HepG2 (cell line): ENCODE data around the gene SLCO4A1. TPM values are rescaled to one million over a fixed set of nuclear protein-coding genes. Genes with fewer than 3 reads are reported as not detected.

Experiments
- ATAC-seq: fragments of 200-7000 bp; cut with Tn5 transposase; 3 replicates; pipeline ENCODE4 v1.9.1; 2020; ENCODE audit warnings: mild to moderate bottlenecking, moderate library complexity
- BruUV-seq: library from RNA; stranded (reverse); fragments of 400-500 nt; replicated peaks from 2 replicates; lab custom pipeline; 2021; lab: Mats Ljungman, UMichigan
- CTCF ChIA-PET: fragments of 300-600 bp; formaldehyde crosslinking; extraction: SDS; loops from one replicate; lab custom pipeline; 2021; ENCODE audit warnings: low total read pairs, inconsistent platforms, low intra/inter-chr PET ratio; lab: Yijun Ruan, JAX
- POLR2A ChIA-PET: fragments of 350-600 bp; sonication (Branson Sonifier 250); formaldehyde crosslinking; loops from one replicate; lab custom pipeline; 2020; ENCODE audit warnings: antibody characterized with exemption, inconsistent platforms; lab: Yijun Ruan, JAX
- DNase-seq: peaks from one replicate; pipeline ENCODE4 v3.0.0-alpha.2; 2015; ENCODE audit warnings: low spot score
- FAIRE-seq: peaks from 3 replicates; lab custom pipeline; 2011; peaks lifted over from hg19 to GRCh38; lab: Jason Lieb, UNC
- H2AFZ ChIP-seq: one replicate; pipeline ENCODE4 v1.6.1; 2011; ENCODE audit warnings: low read length, inconsistent platforms
- H3K27ac ChIP-seq: fragments of 300-600 bp; 3 replicates; pipeline ENCODE4 v1.8.0; 2011; ENCODE audit warnings: mixed run types, mild to moderate bottlenecking, mixed read lengths, low read length, inconsistent platforms; ENCODE audit not compliant: insufficient read depth; ENCODE audit errors: extremely low read length
- H3K27me3 ChIP-seq, 2 experiments: fragments of 200-600 bp in 1 of 2; 2 replicates in 1 of 2; 3 replicates in 1 of 2; pipeline versions ENCODE4 v1.6.0 to v1.8.0; 2011; ENCODE audit warnings: low read length in 2 of 2, mild to moderate bottlenecking in 2 of 2, moderate library complexity in 2 of 2, inconsistent platforms in 1 of 2; ENCODE audit not compliant: insufficient read depth in 2 of 2, control insufficient read depth in 1 of 2
- H3K36me3 ChIP-seq, 2 experiments: fragments of 200-600 bp in 1 of 2; replicated peaks in 1 of 2; 2 replicates in 1 of 2; 3 replicates in 1 of 2; pipeline versions ENCODE4 v1.5.1 to v1.8.0; 2011; ENCODE audit warnings: low read length in 2 of 2, inconsistent platforms in 1 of 2; ENCODE audit not compliant: insufficient read depth in 2 of 2, control insufficient read depth in 1 of 2
- H3K4me1 ChIP-seq: 2 replicates; pipeline ENCODE4 v1.5.1; 2012; ENCODE audit warnings: low read length, inconsistent platforms; ENCODE audit not compliant: insufficient read depth
- H3K4me2 ChIP-seq: 2 replicates; pipeline ENCODE4 v1.6.0; 2011; ENCODE audit warnings: low read depth, low read length, inconsistent platforms
- H3K4me3 ChIP-seq, 3 experiments: fragments of 200-600 bp in 1 of 3; sonication (generic), shearing (Covaris generic) in 1 of 3; replicated peaks in 1 of 3; 2 replicates each; pipeline ENCODE4 v1.5.1; 2011 to 2016; ENCODE audit warnings: low read length in 3 of 3, inconsistent platforms in 2 of 3, low read depth in 2 of 3, mild to moderate bottlenecking in 2 of 3, control low read depth in 1 of 3, mixed read lengths in 1 of 3; ENCODE audit not compliant: insufficient read depth in 1 of 3
- H3K79me2 ChIP-seq: one replicate; pipeline ENCODE4 v1.6.1; 2011; ENCODE audit warnings: low read length, inconsistent platforms; ENCODE audit not compliant: insufficient read depth
- H3K9ac ChIP-seq: 2 replicates; pipeline ENCODE4 v1.6.0; 2011; ENCODE audit warnings: mild to moderate bottlenecking, low read depth, low read length, inconsistent platforms; ENCODE audit not compliant: insufficient read depth
- H3K9me3 ChIP-seq: 2 replicates; pipeline ENCODE4 v1.5.1; 2012; ENCODE audit warnings: mild to moderate bottlenecking, low read length
- H4K20me1 ChIP-seq: 2 replicates; pipeline ENCODE4 v1.6.0; 2011; ENCODE audit warnings: inconsistent platforms, mild to moderate bottlenecking, low read length, moderate library complexity; ENCODE audit not compliant: insufficient read depth
- CEBPB ChIP-seq: IDR thresholded peaks from 2 replicates; pipeline ENCODE4 v1.6.1; 2011; ENCODE audit warnings: low read depth, low read length, improper control_type of control experiment, borderline replicate concordance
- CENPT ChIP-seq: sonication (generic); formaldehyde crosslinking; IDR thresholded peaks from 2 replicates; pipeline ENCODE4 v1.8.0; 2022; ENCODE audit warnings: low read depth, mild to moderate bottlenecking, moderate library complexity, missing genetic modification reagents
- EZH2 ChIP-seq: conservative IDR thresholded peaks from 2 replicates; pipeline ENCODE4 v1.6.1; 2012; ENCODE audit warnings: mild to moderate bottlenecking, low read depth, low read length, moderate library complexity
- GABPA ChIP-seq, 2 experiments: IDR thresholded peaks; 2 replicates each; pipeline ENCODE4 v1.6.1; 2011 to 2016; ENCODE audit warnings: low read depth in 2 of 2, low read length in 1 of 2, missing biosample characterization in 1 of 2, missing genetic modification characterization in 1 of 2
- GATAD1 ChIP-seq: IDR thresholded peaks from 2 replicates; pipeline ENCODE4 v1.6.1; 2016; ENCODE audit warnings: missing genetic modification reagents, missing compliant biosample characterization
- KDM5B ChIP-seq: sonication (generic); formaldehyde crosslinking; IDR thresholded peaks from 2 replicates; pipeline ENCODE4 v1.4.0; 2020; ENCODE audit warnings: missing genetic modification reagents, mild to moderate bottlenecking, borderline replicate concordance
- RFX1 ChIP-seq: fragments of 450-650 bp; IDR thresholded peaks from 2 replicates; pipeline ENCODE4 v1.6.1; 2017
- SNRNP70 ChIP-seq: fragments of 200-400 bp; formaldehyde crosslinking; IDR thresholded peaks from 2 replicates; pipeline ENCODE4 v1.6.1; 2017; ENCODE audit warnings: mild to moderate bottlenecking, low read depth, low read length, moderate library complexity
- TRIM24 ChIP-seq: sonication (generic); formaldehyde crosslinking; IDR thresholded peaks from 2 replicates; pipeline ENCODE4 v1.8.0; 2022; ENCODE audit warnings: mild to moderate bottlenecking, missing genetic modification reagents
- ZNF253 ChIP-seq: sonication (generic); formaldehyde crosslinking; IDR thresholded peaks from 2 replicates; pipeline ENCODE4 v1.8.0; 2022; ENCODE audit warnings: mild to moderate bottlenecking, missing genetic modification reagents, borderline replicate concordance
- ZNF30 ChIP-seq: sonication (generic); formaldehyde crosslinking; IDR thresholded peaks from 2 replicates; pipeline ENCODE4 v1.5.0; 2020; ENCODE audit warnings: mild to moderate bottlenecking, missing genetic modification reagents
- ZNF7 ChIP-seq: IDR thresholded peaks from 2 replicates; pipeline ENCODE4 v1.6.1; 2016; ENCODE audit warnings: missing biosample characterization, missing genetic modification reagents
- ZNF713 ChIP-seq: sonication (generic); formaldehyde crosslinking; IDR thresholded peaks from 2 replicates; pipeline ENCODE4 v1.4.0; 2020; ENCODE audit warnings: mild to moderate bottlenecking, missing genetic modification reagents
- WGBS: methylation state at CpG from one replicate; pipeline ENCODE4 v1.1.6; 2017; ENCODE audit warnings: low lambda C conversion rate; 5-methylcytosine and 5-hydroxymethylcytosine counted together
- in situ Hi-C: cut with HindIII; loops from 2 replicates; pipeline ENCODE4 v1.10.0; 2017; ENCODE audit warnings: low pct_unique_long_range_greater_than_20kb; ENCODE audit not compliant: extremely low pct_ligation_motif_present
- intact Hi-C: fragments of 100-400 bp; cut with micrococcal nuclease; formaldehyde crosslinking; loops from one replicate; pipeline ENCODE4 v1.10.0; 2022; ENCODE audit not compliant: unreplicated experiment
- polyA plus RNA-seq, 8 experiments: library from polyadenylated mRNA; depleted of rRNA in 3 of 8; stranded (reverse) in 7 of 8; unstranded in 1 of 8; fragments of >200 nt; fragmentation: Illumina TruSeq in 4 of 8; extraction: Trizol in 4 of 8; gene quantifications; 2 replicates each; pipeline versions ENCODE4 v1.2.1 to v1.2.3, GENCODE V29; 2011 to 2016; ENCODE audit warnings: low read depth in 4 of 8, missing spikeins in 1 of 8, mixed read lengths in 1 of 8; ENCODE audit not compliant: insufficient read depth in 1 of 8
- total RNA-seq, 5 experiments: library from RNA; depleted of rRNA; stranded (reverse); fragments of >200 nt; fragmentation: Illumina TruSeq; extraction: Trizol; gene quantifications; 2 replicates each; pipeline ENCODE4 v1.2.3, GENCODE V29; 2016; ENCODE audit warnings: low read depth in 1 of 5
- TF ChIP-seq, protein P1 (sequence below): sonication (generic); formaldehyde crosslinking; IDR thresholded peaks from 2 replicates; pipeline ENCODE4 v1.8.1; 2023; ENCODE audit warnings: mild to moderate bottlenecking, inconsistent platforms, moderate library complexity, missing genetic modification reagents, borderline replicate concordance
- TF ChIP-seq, protein P2 (sequence below): sonication (generic); formaldehyde crosslinking; IDR thresholded peaks from 2 replicates; pipeline ENCODE4 v1.8.1; 2022; ENCODE audit warnings: mild to moderate bottlenecking, missing genetic modification reagents
- TF ChIP-seq, protein P3 (sequence below): sonication (generic); formaldehyde crosslinking; IDR thresholded peaks from 2 replicates; pipeline ENCODE4 v1.4.0; 2020; ENCODE audit warnings: mild to moderate bottlenecking, missing genetic modification reagents, borderline replicate concordance

SLCO4A1 gene
- total and polyA plus RNA-seq, 2 of the 13 experiments (the other 11 are each of a cell fraction or from before 2014, with no cell fraction given): 55.5 to 112 TPM

DNA sequence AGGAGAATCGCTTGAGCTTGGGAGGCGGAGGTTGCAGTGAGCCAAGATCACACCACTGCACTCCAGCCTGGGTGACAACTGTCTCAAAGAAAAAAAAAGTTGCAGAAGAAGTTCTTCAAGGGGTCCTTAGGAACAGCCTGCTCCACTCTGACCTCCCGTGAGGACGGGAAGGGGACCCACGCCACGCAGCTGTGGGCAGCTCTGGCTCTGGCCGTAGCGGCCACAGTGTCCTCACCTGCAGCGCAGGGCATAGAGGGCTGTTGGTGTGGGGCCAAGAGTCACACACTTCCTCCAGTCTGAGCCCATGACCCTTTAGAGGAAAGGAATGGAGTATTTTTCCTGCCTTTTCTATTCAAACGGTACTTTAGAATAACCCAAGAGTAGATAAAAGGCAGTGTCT lies 71.7 kb downstream of the SLCO4A1 start:
- Histone ChIP-seq H3K36me3 (no peaks in the 10 kb centered on the region), H3K27ac (no peak overlapping the region), H3K4me2 (no peak overlapping the region), H3K9me3 (no peaks in the 10 kb centered on the region), H3K4me1 (no peaks in the 10 kb centered on the region), H3K79me2 (no peaks in the 10 kb centered on the region), H3K27me3 (peaks cover 61 to 96% of the 10 kb centered on the region in 2 experiments), H4K20me1 (peaks cover 8% of the 10 kb centered on the region; the same call in 1 of the 2 replicates), H3K4me3 (no peak overlapping the region), H2AFZ (no peak overlapping the region), H3K9ac (no peak overlapping the region)
- no TSS peak for BruUV-seq
- no peak for ATAC-seq
- TF ChIP-seq, protein P1, sequence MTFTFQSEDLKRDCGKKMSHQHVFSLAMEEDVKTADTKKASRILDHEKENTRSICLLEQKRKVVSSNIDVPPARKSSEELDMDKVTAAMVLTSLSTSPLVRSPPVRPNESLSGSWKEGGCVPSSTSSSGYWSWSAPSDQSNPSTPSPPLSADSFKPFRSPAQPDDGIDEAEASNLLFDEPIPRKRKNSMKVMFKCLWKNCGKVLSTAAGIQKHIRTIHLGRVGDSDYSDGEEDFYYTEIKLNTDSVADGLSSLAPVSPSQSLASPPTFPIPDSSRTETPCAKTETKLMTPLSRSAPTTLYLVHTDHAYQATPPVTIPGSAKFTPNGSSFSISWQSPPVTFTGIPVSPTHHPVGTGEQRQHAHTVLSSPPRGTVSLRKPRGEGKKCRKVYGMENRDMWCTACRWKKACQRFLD (CRISPR knock-in tag): 0 out of 2 replicates have a peak, but pooled peaks have one; percentile 6
- no peak for TF ChIP-seq GABPA (IDR thresholded peaks at IDR 0.05; ENCODE audit: low read depth, low read length)
- TF ChIP-seq GABPA (CRISPR knock-in tag; IDR thresholded peaks at IDR 0.05; ENCODE audit: low read depth): no peak
- in situ Hi-C loops (no loop called here), intact Hi-C loops (no loop called here)
- CTCF ChIA-PET: no interaction called here
- DNase-seq: no peak
- POLR2A ChIA-PET: no interaction called here
- no peak for FAIRE-seq
- WGBS: 44% methylated on average over 10 of the region's 10 CpGs

DNA sequence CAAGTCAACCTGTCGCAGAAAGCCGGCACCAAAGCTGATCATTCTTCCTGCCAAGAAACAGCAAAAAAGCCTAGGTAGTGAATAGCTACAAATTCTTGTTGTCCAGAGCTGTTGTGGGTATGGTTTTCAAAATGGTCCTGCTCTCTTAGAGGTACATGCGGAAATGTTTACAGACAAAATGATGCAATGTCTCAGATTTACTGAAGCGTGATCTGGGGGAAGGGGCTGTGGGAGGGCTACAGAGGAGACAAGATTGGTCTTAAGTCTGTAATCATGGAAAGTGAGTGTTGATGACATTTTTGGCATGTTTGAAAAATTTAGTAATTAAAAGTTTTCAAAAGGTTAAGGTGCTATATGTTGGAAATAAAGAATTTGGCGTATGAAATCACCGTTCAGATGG lies 72.5 kb downstream of the SLCO4A1 start:
- H4K20me1 ChIP-seq: peaks cover 8% of the 10 kb centered on the region; the same call in 1 of the 2 replicates
- no peak overlapping the region for H3K9ac ChIP-seq
- no peaks in the 10 kb centered on the region for H3K4me1 ChIP-seq
- H3K27me3 ChIP-seq: peaks cover 57 to 96% of the 10 kb centered on the region in 2 experiments
- DNase-seq (no peak), FAIRE-seq (no peak), ATAC-seq (no peak)
- ChIA-PET CTCF (no interaction called here), POLR2A (no interaction called here)
- no peaks in the 10 kb centered on the region for H3K9me3 ChIP-seq
- H3K36me3 ChIP-seq: no peaks in the 10 kb centered on the region
- in situ Hi-C loops (no loop called here), intact Hi-C loops (no loop called here)
- H3K4me2 ChIP-seq: no peak overlapping the region
- H2AFZ ChIP-seq: no peak overlapping the region
- H3K4me3 ChIP-seq: no peak overlapping the region
- no peak overlapping the region for H3K27ac ChIP-seq
- BruUV-seq: no TSS peak
- 41% methylated on average over 6 of the region's 6 CpGs for WGBS
- H3K79me2 ChIP-seq: no peaks in the 10 kb centered on the region
- no peak for TF ChIP-seq ZNF30 (CRISPR knock-in tag)
- TF ChIP-seq EZH2: peak; percentile 71; the same call in 1 of the 2 replicates
- no peak for TF ChIP-seq TRIM24 (CRISPR knock-in tag)
- TF ChIP-seq KDM5B (CRISPR knock-in tag): no peak
- TF ChIP-seq GATAD1 (CRISPR knock-in tag): no peak
- TF ChIP-seq, protein P2, sequence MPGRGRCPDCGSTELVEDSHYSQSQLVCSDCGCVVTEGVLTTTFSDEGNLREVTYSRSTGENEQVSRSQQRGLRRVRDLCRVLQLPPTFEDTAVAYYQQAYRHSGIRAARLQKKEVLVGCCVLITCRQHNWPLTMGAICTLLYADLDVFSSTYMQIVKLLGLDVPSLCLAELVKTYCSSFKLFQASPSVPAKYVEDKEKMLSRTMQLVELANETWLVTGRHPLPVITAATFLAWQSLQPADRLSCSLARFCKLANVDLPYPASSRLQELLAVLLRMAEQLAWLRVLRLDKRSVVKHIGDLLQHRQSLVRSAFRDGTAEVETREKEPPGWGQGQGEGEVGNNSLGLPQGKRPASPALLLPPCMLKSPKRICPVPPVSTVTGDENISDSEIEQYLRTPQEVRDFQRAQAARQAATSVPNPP (CRISPR knock-in tag): no peak
- TF ChIP-seq, protein P3, sequence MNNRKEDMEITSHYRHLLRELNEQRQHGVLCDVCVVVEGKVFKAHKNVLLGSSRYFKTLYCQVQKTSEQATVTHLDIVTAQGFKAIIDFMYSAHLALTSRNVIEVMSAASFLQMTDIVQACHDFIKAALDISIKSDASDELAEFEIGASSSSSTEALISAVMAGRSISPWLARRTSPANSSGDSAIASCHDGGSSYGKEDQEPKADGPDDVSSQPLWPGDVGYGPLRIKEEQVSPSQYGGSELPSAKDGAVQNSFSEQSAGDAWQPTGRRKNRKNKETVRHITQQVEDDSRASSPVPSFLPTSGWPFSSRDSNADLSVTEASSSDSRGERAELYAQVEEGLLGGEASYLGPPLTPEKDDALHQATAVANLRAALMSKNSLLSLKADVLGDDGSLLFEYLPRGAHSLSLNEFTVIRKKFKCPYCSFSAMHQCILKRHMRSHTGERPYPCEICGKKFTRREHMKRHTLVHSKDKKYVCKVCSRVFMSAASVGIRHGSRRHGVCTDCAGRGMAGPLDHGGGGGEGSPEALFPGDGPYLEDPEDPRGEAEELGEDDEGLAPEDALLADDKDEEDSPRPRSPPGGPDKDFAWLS (CRISPR knock-in tag): no peak
- no peak for TF ChIP-seq ZNF7
- no peak for TF ChIP-seq ZNF713 (CRISPR knock-in tag)
- TF ChIP-seq ZNF253 (CRISPR knock-in tag): no peak
- peak; percentile 25; the same call in 1 of the 2 replicates for TF ChIP-seq CEBPB
- no peak for TF ChIP-seq RFX1
- no peak for TF ChIP-seq CENPT
- TF ChIP-seq SNRNP70: no peak
